GM21786 (cell line): Measurements from ENCODE around the gene MASP1.

Source experiments
- ATAC-seq: cut with Tn5 transposase; IDR thresholded peaks from one replicate; pipeline ENCODE4 v1.9.1; 2021; ENCODE audit not compliant: unreplicated experiment

MASP1 gene, protein sequence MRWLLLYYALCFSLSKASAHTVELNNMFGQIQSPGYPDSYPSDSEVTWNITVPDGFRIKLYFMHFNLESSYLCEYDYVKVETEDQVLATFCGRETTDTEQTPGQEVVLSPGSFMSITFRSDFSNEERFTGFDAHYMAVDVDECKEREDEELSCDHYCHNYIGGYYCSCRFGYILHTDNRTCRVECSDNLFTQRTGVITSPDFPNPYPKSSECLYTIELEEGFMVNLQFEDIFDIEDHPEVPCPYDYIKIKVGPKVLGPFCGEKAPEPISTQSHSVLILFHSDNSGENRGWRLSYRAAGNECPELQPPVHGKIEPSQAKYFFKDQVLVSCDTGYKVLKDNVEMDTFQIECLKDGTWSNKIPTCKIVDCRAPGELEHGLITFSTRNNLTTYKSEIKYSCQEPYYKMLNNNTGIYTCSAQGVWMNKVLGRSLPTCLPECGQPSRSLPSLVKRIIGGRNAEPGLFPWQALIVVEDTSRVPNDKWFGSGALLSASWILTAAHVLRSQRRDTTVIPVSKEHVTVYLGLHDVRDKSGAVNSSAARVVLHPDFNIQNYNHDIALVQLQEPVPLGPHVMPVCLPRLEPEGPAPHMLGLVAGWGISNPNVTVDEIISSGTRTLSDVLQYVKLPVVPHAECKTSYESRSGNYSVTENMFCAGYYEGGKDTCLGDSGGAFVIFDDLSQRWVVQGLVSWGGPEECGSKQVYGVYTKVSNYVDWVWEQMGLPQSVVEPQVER

DNA sequence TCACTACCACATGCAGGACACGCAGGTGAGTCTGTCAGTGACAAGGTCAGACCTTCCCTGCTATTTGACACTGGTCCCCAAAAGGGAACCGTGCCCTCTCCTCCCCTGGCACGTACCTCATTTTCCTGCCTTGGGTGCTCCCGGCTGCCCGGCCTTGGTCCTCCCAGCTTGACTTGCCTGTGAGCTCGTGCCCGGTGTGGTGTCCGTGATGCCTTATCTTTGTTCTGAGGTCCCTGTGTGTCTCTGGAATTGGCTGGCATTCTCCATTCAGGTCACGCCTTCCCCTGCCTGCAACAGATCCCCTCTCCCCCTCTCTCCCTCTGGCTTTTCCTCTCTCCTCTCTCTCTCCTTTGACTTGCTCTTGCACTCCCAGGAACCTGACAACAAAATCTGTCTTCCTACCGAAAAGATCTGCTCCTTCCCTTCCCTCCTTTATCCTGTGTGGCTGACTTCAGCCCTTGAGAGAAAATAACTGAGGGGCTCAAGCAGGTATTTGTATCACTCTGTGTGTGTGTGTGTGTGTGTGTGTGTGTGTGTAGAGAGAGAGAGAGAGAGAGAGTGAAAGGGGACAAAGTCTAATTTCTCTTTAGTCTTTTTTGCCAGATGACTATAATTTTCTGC, at the start of gene MASP1:
MASP1 (minus strand) TSS at position 226 of the 621 bp plus-strand sequence; CDS start at position 121, 105 bp downstream.
- ATAC-seq: no peak

DNA sequence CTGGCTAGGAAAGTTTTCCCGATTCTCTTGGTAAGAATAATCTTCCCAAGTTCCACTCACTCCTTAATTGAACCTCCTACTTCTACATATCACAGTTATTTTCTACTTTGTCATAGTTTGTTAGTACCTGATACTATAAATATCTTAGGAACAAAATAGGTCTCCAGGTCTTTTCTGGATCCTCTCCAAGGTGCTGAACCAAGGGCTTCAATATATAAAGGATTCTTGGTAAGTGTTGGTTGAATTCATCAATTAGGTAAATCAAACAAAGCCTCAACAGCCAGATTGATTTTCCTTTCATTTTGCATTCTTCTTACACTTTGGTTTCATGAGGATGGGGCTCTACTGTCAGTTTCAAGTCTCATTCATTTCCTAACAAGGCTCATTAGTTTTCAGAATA, 49.0 kb upstream of the MASP1 start:
- ATAC-seq: no peak

DNA sequence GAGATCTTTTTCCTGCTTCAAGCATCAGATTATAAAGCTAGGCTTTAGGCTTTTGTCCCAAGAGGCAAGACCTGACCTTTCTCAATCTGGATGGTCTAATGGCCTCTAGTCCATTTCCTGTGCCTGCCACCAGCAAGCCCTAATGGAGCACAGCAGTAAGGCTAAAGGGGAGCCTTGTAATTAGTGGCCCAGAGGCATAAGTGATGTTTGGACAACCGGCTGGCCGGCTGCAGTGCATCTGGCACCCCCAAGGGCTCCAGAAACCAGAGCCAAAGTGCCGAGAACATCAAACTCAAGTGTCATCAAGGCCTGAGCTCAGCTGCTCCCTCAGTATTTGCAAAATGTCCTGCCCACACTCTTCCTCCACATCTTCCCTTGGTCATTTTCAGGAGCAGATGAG, 44.8 kb upstream of the MASP1 start:
- no peak for ATAC-seq

DNA sequence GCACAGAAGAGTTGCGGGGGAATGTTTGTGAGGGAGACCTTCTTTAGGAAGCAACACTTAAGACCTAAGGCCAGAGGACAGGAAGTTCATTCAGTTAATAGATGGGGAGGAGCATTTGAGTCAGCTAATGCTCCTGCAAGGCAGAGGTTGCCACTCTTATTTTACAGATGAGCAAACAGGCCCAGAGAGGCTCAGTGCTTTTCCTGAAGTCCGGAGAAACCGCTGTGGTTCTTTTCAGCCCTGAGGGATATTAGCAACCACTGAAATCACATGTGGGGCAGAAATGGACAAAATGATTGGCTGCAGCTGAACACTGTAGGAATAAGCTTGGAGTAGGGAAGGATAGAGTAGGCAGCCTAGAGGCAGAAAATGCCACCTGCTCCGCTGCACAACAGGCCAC, 43.4 kb upstream of the MASP1 start:
- ATAC-seq: no peak

DNA sequence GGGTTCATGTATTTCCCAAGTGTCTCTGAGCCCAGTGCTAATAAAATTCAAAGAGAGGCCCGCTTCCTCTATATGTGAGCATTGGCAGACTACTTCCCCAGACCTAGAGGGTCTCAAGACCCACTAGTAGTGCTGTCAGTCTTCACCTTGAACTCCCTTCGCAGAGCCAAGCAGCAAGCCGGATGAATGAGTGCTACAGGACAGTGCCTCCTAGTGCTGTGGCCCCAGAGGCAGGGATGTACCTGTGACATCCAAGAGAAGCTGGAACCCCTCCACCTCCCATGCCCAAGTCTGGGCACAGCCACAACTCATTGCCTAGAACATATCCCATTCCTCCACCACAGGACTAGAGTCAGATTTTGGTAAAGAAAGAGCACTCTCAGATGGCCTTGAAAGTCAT, 37.2 kb upstream of the MASP1 start:
- ATAC-seq: no peak

DNA sequence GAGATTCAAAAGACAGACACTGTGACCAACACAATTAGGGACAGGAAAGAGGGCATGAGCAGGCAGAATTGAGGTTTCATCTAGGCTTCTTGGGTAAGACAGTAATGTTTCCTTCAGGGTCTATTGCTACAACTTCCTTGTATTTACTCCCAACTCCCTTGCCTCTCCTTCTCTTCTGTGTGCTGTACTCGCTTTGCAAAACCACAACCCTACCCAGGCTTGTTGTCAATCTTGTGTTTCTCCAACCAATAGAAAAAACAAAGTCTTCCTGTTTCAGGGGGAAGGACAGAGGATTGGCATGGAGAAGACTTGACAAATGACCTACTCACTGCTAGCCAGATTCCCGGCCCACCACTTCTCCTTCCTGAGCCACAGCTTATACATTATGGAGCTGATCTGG, 36.3 kb upstream of the MASP1 start:
- ATAC-seq: no peak

DNA sequence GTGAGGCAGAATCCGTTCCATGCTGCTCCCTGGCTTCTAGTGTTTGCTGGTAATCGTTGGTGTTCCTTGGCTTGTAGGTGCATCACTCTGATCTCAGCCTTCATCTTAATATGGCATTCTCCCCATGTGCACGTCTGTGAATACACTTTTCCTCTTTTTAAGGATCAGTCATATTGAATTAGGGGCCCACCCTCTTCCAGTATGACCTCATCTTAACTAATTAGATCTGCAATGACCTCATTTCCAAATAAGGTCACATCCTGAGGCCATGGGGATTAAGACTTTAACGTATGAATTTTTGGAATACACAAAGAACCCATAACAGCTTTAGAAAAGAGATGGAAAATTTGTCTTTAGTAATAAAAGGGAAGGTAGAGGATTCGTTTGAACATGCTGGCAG, 34.1 kb upstream of the MASP1 start:
- ATAC-seq: no peak

DNA sequence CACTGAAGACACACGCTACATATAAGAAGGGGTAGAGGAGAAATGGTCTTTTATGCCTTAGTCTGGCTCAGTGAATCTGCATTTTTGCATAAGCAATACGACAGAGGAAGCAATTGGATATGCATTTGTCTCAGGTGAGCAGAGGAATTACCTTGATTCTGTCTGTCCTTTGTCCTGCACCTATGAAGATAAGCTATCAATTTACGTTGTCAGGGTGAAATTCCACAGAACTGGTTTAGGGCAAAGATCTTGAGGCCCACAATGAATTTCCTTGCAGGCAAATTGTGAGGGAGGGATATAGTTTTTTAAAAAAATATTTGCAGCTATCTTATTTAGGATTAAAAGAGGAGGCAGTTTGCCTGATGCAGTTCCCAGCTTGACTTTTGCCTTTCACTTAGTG, 31.6 kb upstream of the MASP1 start:
- no peak for ATAC-seq

DNA sequence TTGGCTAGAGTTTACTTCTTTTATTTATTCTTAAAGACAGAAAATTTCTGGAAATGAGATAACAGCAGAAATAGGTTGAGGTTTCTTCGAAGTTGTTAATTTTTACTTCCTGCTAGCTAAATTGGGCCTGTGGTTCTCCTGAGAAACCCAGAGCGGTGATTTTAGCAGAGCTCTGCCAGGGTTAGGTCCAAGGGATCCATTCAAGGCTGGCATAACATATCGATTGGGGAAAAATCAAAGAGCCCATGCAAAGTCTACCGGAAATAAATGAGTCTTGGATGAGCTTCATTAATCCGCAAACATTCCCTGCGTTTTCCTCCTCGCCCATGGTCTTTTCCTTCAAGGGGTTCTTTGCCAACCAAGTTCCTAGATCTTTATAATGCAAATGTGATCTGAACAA, 30.8 kb upstream of the MASP1 start:
- no peak for ATAC-seq

DNA sequence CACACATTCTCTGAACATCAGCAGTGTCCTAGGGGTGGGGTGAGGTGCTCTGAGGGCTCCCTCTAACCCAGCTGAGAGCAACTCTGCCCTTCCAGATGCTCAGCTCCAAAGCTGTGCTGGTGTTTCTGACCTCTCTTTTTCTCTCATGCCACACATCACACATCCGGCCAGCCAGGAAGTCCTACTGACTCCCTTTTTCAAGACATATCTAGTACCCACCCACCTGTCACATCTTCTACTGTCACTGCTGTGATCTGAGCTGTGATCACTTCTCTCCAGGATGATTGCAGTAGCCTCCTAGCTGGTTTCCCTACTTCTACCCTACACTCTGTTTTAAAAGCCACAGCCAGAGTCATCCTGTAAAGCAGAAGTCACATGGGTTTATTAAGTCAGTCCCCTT, 30.2 kb upstream of the MASP1 start:
- no peak for ATAC-seq

DNA sequence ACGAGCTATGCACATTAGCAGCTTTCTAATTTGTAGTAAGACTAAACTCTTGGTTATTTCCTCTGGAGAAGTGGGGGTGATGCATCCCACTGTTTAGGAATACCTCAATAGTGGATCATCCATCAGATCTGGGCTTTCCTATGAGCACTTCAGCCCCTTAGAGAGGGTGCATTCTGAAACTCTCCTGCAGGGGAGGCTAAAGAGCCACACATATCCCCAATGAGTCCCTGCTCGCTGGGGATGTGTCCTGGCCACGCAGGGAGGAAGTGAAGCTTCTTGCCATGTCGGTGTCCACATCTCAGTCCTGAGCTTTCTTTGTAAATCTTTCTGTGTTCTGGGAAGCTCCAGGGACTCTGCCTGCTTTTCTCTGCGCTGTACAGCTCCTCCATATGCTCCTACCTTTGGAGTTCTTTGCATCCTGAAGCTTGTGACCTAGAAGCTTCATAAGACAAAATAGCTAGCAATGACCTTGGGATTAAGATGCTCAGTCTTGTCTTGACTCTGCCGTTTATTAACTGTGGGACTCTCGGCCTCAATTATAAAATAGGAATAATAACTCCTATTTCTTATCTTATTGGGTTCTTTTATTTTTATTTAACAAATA, 28.3 kb upstream of the MASP1 start:
- ATAC-seq: peak; percentile 86

DNA sequence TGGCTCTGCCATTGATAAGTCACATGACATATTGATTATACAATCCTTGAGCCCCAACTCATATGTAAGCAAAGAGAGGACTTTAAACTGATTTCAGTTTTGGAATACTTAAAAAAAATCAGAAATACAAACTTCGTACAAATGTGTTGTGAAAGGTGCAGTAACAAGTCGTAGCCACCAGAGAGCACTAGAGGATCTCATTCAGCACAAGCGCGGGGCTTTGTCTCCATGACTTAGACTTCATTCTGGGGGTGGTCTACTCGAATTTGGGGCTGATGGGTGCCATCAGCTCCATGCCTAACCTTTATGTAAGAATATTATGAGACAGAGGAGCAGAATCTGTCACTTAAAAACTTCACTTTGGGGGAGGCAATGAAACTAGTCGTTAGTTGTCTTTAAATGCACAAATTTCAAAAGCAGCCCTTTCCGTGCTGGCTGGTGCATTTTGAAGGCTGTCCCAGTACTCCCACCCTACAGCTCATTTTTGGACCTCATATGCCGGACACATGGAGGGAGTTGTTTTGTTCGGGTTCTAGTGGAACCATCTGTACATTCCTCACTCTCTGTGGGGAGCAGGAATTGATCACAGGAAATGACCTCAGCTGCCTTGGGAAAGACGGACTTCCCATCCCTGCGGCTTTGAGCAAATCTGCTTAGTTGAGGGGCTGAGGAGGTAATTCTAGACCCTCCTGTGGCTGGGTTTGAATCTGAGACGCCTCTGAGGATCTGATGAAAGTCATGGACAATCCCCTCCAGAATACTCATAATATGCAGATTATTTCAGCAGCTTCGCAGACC, 27.5 kb upstream of the MASP1 start:
- no peak for ATAC-seq

DNA sequence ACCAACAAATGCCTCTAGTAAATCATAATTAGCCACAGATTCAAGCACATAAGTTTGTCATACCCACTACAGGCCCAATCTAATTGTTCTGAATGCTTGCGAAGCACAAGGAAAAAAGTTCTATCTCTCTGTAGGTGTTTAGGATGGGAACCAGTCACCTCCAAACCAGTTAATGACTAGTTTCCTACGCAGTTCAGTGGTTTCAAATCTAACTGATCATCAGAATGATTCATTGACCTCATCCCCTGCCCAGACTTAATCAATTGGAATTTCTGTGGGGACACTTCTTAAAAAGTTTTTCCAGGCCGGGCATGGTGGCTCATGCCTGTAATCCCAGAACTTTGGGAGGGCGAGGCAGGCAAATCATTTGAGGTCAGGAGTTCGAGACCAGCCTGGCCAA, 24.3 kb upstream of the MASP1 start:
- no peak for ATAC-seq

DNA sequence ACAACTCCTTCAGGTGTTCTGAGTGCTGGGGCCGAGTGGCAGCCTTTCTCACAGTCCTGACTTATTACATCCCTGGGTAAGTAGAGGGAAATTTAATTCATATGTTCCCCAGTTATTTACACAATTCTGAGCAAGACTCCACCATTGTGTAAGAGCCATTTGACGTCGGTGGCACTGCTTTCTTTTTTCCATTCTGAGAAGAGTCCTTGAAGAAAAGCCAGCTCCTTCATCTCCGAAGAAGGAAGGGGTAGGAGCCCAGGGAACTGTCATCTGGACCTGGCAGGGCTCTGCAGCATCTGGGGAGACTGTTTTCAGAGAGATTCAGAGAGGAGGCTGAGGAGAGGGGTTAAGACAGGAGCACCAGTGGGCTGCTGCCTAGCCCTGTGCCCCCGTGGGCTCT, 22.6 kb upstream of the MASP1 start:
- ATAC-seq: no peak

DNA sequence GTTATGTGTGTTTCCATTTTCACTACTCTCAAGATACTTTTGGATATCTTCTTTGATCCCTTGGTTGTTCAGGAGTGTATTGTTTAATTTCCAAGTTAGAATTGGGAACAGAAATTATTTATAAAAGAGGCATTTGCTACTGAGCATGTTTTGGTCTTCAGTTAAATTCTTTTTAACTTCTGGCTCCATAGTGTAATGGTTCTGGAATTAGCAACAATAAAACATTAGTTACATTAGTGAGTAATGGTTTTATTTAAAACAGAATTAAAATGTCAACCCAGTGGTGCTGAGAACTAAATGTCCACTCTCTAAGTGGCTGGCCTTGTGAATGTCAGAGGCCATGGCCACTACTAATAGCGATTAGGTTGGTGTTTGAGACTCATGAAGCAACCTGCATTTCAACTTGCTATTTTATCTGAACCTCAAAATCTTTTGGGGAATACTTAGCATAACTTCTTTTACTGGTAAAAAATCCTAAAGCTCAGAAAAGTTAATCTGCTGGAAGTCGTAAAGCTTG, 19.5 kb upstream of the MASP1 start:
- no peak for ATAC-seq

DNA sequence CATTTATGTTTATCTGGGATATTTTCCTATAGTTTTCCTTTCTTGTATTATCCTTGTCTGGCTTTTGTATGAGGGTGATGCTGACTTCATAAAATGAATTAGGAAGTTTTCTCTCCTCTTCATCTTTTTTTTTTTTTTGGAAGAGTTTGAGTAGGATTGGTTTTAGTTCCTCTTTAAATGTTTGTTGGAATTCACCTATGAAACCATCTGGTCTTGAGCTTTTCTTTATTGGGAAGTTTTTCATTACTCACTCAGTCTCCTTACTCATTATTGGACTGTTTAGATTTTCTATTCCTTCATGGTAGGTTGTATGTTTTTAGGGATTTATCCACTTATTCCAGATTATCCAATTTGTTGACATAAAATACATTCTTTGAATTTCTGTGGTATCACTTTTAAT, 18.7 kb upstream of the MASP1 start:
- ATAC-seq: no peak

DNA sequence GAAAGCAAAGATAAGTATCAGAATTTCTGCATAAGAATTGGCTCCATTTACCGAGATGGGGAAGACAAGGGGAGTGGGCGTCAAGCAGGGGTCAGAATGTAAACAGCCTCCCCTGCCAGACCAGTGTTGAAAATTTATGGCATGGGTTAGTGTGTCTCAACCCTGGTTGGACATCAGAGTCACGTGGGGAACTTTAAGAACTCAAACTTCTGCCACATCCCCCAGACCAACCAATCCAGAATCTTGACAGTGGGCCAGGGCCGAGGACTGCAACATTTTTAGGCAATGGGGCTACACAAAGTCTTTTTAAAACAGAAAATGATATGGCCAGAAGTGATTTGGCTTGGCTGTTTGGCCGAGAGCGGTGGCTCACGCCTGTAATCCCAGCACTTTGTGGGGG, 14.3 kb upstream of the MASP1 start:
- ATAC-seq: no peak

DNA sequence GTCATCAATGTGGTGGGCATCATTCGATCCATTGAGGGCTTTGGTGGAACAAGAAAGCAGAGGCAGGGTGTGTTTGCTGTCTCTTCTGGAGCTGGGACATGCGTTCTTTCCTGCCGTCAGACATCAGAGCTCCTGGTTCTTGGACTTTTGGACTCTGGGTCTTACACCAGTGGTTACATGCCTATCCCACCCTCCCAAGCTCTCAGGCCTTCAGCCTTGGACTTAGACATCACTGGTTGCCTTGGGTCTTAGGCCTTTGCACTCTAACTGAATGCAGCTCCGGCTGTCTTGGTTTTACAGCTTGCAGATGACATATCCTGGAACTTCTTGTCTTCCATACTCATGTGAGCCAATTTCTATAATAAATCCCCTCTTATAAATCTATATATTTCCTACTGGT, 8.1 kb upstream of the MASP1 start:
- no peak for ATAC-seq

DNA sequence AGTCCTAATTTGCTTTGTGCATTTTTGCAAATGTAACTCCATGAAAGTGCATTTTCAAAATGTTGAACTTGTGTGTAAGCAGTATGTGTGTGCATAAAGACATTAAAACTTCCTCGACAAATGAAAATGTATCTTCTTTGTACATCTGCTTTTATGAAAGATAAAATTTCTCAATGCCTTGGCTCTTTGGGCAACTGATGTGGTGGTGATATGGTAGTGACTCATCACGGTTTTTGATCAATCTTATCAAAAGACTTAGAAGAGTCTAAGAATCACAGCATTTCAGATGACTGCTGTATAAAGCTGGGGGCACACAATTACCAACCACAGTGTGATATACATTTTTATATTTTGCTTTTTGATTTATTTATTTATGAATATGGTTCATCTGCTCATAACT, 5.4 kb upstream of the MASP1 start:
- no peak for ATAC-seq

DNA sequence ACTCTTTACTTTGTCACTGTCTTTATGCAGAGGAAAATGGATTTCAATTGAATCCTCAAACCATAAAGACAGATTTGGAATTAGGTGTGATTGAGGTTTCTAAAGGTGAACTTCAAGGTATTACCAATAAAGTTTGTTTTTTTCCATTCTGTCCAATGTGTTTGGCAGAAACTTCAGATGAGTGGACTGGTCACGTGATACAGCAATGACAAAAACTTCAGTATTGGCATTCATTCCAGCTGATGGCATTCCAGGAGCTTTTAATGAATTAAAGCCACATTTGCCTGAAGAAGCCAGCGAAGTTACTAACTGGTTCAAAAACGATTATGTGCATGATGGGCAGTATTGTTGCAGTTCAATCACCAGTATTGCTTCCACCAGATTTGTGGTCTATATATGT, 4.5 kb upstream of the MASP1 start:
- ATAC-seq: no peak
